Transverse colon (tissue), 4 donors: ENCODE results near the gene SRRM4. TPM values are rescaled to one million over a fixed set of nuclear protein-coding genes. Genes with fewer than 3 reads are reported as not detected.

Source experiments
- DNase-seq: peaks from one replicate; pipeline ENCODE4 v3.0.0-alpha.2; 2019
- H3K27ac ChIP-seq, 4 donors: fragments of 200-600 bp; sonication (generic); 2 replicates each; pipeline ENCODE4 v1.5.1; 2016 to 2018; ENCODE audit warnings: inconsistent platforms in 4 of 4
- H3K27me3 ChIP-seq: fragments of 200-600 bp; sonication (generic); 2 replicates; pipeline ENCODE4 v1.5.1; 2017; ENCODE audit warnings: inconsistent platforms
- H3K36me3 ChIP-seq, 4 donors: fragments of 200-600 bp; sonication (generic); 2 replicates each; pipeline ENCODE4 v1.5.1; 2017 to 2019; ENCODE audit warnings: inconsistent platforms in 4 of 4
- H3K4me1 ChIP-seq, 4 donors: fragments of 200-600 bp; sonication (generic); 2 replicates each; pipeline ENCODE4 v1.5.1; 2017 to 2020; ENCODE audit warnings: inconsistent platforms in 4 of 4
- H3K4me3 ChIP-seq, 4 donors: fragments of 200-600 bp; sonication (generic); 1 replicate in 1 of 4; 2 replicates in 3 of 4; pipeline versions ENCODE4 v1.5.1 to v1.6.1; 2017 to 2019; ENCODE audit warnings: inconsistent platforms in 4 of 4
- H3K9me3 ChIP-seq, 2 donors: fragments of 200-600 bp; sonication (generic); 2 replicates each; pipeline ENCODE4 v1.5.1; 2017 to 2019; ENCODE audit warnings: inconsistent platforms in 2 of 2
- EP300 ChIP-seq: sonication (generic); formaldehyde crosslinking; IDR thresholded peaks from one replicate; pipeline ENCODE4 v1.6.1; 2017; ENCODE audit warnings: antibody characterized with exemption, low read depth
- POLR2A ChIP-seq: fragments of 450-650 bp; IDR thresholded peaks from one replicate; pipeline ENCODE4 v1.6.1; 2016; ENCODE audit warnings: antibody characterized with exemption, mild to moderate bottlenecking, moderate library complexity
- POLR2AphosphoS5 ChIP-seq, 3 donors: sonication (generic); formaldehyde crosslinking; IDR thresholded peaks; one replicate each; pipeline ENCODE4 v1.6.1; 2016; ENCODE audit warnings: antibody characterized with exemption in 3 of 3
- WGBS, 2 donors: methylation state at CpG; one replicate each; pipeline ENCODE4 v1.1.5; 2018; ENCODE audit warnings: low coverage in 1 of 2; 5-methylcytosine and 5-hydroxymethylcytosine counted together
- in situ Hi-C, 4 donors: fragments of 200-750 bp; cut with MboI; loops; one replicate each; pipeline versions ENCODE4 v1.15.0 to v1.15.1; 2017; ENCODE audit warnings: low sequenced_read_pairs in 3 of 4, low pct_ligation_motif_present in 1 of 4, low pct_unique_long_range_greater_than_20kb in 1 of 4
- intact Hi-C: fragments of 100-400 bp; cut with DNase I; formaldehyde crosslinking; loops from one replicate; pipeline ENCODE4 v1.15.1; 2023; ENCODE audit warnings: low total_unique reads
- total RNA-seq, 4 donors: library from RNA; depleted of rRNA; stranded (reverse); fragments of >200 nt; gene quantifications; one replicate each; pipeline ENCODE4 v1.1.0, GENCODE V29; 2016
- TF ChIP-seq, protein P1 (sequence below), 5 experiments: fragments of 200-600 bp in 3 of 5; fragments of 450-650 bp in 2 of 5; sonication (generic) in 3 of 5; IDR thresholded peaks; 1 replicate in 2 of 5; 2 replicates in 3 of 5; pipeline ENCODE4 v1.5.1; 2016 to 2017; ENCODE audit warnings: antibody characterized with exemption in 5 of 5, inconsistent platforms in 3 of 5, mild to moderate bottlenecking in 2 of 5, moderate library complexity in 1 of 5

The SRRM4 gene
- total RNA-seq, 4 donors from 2014 or later = 0.14 TPM; not detected in 3

DNA sequence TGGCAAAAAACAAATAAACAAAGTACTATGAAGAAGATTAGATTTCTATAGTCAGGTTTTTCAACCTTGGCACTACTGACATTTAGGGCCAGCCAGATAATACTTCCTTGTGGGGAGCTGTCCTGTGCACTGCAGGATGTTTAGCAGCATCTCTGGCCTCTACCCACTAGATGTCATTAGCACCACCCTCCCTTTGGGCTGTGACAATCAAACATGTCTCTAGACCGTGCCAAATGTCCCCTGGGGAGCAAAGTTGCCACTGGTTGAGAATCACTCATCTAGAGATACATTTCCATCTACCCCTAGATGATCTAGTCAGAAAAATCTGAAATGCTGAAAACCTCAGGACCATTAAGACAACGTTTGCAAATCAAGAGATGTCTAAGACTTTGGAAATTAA lies 29.9 kb downstream of the SRRM4 start:
- Histone ChIP-seq H3K9me3 (no peaks in the 10 kb centered on the region), H3K27me3 (peaks cover 38% of the 10 kb centered on the region), H3K36me3 (no peaks in the 10 kb centered on the region), H3K4me1 (no peaks in the 10 kb centered on the region), H3K27ac (no peak overlapping the region), H3K4me3 (no peak overlapping the region)
- in situ Hi-C loops = no loop called here
- no peak for TF ChIP-seq EP300
- TF ChIP-seq, protein P1, sequence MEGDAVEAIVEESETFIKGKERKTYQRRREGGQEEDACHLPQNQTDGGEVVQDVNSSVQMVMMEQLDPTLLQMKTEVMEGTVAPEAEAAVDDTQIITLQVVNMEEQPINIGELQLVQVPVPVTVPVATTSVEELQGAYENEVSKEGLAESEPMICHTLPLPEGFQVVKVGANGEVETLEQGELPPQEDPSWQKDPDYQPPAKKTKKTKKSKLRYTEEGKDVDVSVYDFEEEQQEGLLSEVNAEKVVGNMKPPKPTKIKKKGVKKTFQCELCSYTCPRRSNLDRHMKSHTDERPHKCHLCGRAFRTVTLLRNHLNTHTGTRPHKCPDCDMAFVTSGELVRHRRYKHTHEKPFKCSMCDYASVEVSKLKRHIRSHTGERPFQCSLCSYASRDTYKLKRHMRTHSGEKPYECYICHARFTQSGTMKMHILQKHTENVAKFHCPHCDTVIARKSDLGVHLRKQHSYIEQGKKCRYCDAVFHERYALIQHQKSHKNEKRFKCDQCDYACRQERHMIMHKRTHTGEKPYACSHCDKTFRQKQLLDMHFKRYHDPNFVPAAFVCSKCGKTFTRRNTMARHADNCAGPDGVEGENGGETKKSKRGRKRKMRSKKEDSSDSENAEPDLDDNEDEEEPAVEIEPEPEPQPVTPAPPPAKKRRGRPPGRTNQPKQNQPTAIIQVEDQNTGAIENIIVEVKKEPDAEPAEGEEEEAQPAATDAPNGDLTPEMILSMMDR (IDR thresholded peaks at IDR 0.05) = no peak
- TF ChIP-seq POLR2A = no peak
- no peak for TF ChIP-seq POLR2AphosphoS5 (IDR thresholded peaks at IDR 0.05)
- WGBS, 2 donors = 0 to 36% methylated on average over 1 to 2 of the region's 2 CpGs
- intact Hi-C loops = no loop called here
- DNase-seq = no peak

DNA sequence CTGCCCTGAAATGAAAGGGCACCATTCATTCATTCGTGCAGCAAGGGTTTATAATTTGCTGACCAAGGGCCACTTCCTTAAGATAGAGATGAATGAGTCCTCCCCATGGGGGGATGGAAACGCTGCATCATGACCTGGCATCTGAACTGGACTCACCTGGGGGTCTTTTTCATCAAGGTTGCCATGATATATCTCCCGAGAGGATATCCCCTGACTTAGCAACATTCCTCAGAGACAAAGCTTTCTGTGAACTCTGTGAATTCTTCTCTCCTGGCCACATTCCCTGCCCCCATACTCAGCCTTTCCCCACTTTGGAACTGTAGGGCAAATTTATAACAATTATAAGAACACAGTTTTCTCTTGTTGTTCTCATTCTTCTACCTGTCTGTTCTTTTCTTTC lies 30.8 kb downstream of the SRRM4 start:
- WGBS, 2 donors = 19 to 30% methylated on average over 2 to 3 of the region's 3 CpGs
- in situ Hi-C loops = no loop called here
- intact Hi-C loops = no loop called here
- Histone ChIP-seq H3K4me3 (no peak overlapping the region), H3K27ac (no peak overlapping the region), H3K9me3 (no peaks in the 10 kb centered on the region), H3K36me3 (no peaks in the 10 kb centered on the region), H3K4me1 (no peaks in the 10 kb centered on the region), H3K27me3 (peaks cover 40% of the 10 kb centered on the region)
- DNase-seq = no peak
- no peak for TF ChIP-seq EP300
- TF ChIP-seq, protein P1 (IDR thresholded peaks at IDR 0.05) = no peak
- TF ChIP-seq POLR2A = no peak
- TF ChIP-seq POLR2AphosphoS5 (IDR thresholded peaks at IDR 0.05) = no peak

DNA sequence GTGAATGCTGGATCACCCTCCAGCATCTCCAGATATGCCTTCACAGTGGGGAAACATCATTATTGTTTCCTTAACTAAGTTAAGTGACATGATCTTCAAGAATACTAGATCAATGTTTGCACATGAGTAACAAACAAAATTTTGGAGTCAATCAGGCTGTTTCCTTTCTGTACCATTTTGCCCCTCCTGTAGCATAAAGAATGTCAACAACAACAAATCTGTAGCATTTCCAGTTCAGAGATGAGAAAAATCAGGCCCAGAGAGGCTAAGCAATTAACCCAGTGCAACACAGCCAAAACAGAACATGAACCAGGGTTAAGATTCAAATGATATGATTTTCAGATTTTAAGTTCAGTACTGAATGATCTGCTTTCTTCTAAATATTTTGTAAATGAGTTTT lies 31.7 kb downstream of the SRRM4 start:
- no peak for DNase-seq

DNA sequence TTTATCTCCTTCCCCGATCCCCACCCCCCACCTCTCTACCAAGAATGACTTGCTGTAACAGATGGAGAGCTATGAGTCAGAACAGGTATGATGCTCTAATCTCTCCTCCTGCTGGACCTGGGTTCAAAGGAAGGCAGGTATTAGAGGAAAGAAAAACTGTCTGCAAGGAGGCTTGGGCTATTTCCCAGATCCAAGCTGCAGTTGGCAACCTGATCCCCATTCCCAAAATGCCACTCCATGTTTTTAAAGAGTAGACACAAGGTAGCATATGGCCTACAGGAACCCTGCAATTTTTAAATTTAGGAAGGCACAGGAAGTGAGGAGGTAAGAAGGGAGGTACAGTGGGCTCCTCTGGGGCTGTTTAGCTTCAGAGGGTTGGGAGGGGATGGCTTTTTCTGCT lies 33.0 kb downstream of the SRRM4 start:
- 75 to 82% methylated on average over 1 of the region's 1 CpG for WGBS, 2 donors
- H3K4me3 ChIP-seq = no peak overlapping the region
- intact Hi-C loops = no loop called here
- TF ChIP-seq, protein P1 (IDR thresholded peaks at IDR 0.05) = no peak
- TF ChIP-seq EP300 (no peak), POLR2AphosphoS5 (IDR thresholded peaks at IDR 0.05) (no peak), POLR2A (no peak)
- no peaks in the 10 kb centered on the region for H3K4me1 ChIP-seq
- H3K9me3 ChIP-seq = no peaks in the 10 kb centered on the region
- DNase-seq = no peak
- H3K27me3 ChIP-seq = peaks cover 34% of the 10 kb centered on the region
- in situ Hi-C loops = no loop called here
- no peak overlapping the region for H3K27ac ChIP-seq
- H3K36me3 ChIP-seq = no peaks in the 10 kb centered on the region

More for the DNA sequence above, 31.7 kb downstream of the SRRM4 start:
- Histone ChIP-seq H3K9me3 (no peaks in the 10 kb centered on the region), H3K27me3 (peaks cover 42% of the 10 kb centered on the region), H3K4me3 (no peak overlapping the region), H3K4me1 (no peaks in the 10 kb centered on the region), H3K36me3 (no peaks in the 10 kb centered on the region), H3K27ac (no peak overlapping the region)
- intact Hi-C loops (no loop called here), in situ Hi-C loops (no loop called here)
- no peak for TF ChIP-seq POLR2A
- TF ChIP-seq POLR2AphosphoS5 (IDR thresholded peaks at IDR 0.05) = no peak
- TF ChIP-seq, protein P1 (IDR thresholded peaks at IDR 0.05) = no peak
